Smooth muscle cell (in vitro differentiated cells): ENCODE results near the gene APBB2. TPM values are rescaled to one million over a fixed set of nuclear protein-coding genes. Genes with fewer than 3 reads are reported as not detected.

ENCODE experiments used
- DNase-seq: peaks from one replicate; lab custom pipeline; 2025; ENCODE audit not compliant: unreplicated experiment; lab: John Stamatoyannopoulos, UW
- H2AFZ ChIP-seq: fragments of 200-600 bp; sonication (generic); 2 replicates; pipeline ENCODE4 v1.6.0; 2016; ENCODE audit warnings: antibody characterized with exemption, low read depth, mild to moderate bottlenecking
- H3F3A ChIP-seq: fragments of 200-600 bp; sonication (generic); 2 replicates; pipeline ENCODE4 v1.6.0; 2017; ENCODE audit warnings: antibody characterized with exemption, low read depth
- H3K27ac ChIP-seq: fragments of 200-600 bp; sonication (generic); 2 replicates; pipeline ENCODE4 v1.5.1; 2016; ENCODE audit warnings: low read depth, mild to moderate bottlenecking
- H3K27me3 ChIP-seq: fragments of 200-600 bp; sonication (generic); 2 replicates; pipeline ENCODE4 v1.6.1; 2016; ENCODE audit warnings: low read depth, mild to moderate bottlenecking
- H3K36me3 ChIP-seq: fragments of 200-600 bp; sonication (generic); 2 replicates; pipeline ENCODE4 v1.5.1; 2016; ENCODE audit warnings: low read depth
- H3K4me1 ChIP-seq: fragments of 200-600 bp; sonication (generic); 2 replicates; pipeline ENCODE4 v1.5.1; 2016; ENCODE audit warnings: low read depth
- H3K4me2 ChIP-seq: fragments of 200-600 bp; sonication (generic); 2 replicates; pipeline ENCODE4 v1.6.0; 2016; ENCODE audit warnings: mild to moderate bottlenecking
- H3K4me3 ChIP-seq: fragments of 200-600 bp; sonication (generic); 2 replicates; pipeline ENCODE4 v1.5.1; 2016; ENCODE audit warnings: mild to moderate bottlenecking
- H3K79me2 ChIP-seq: fragments of 200-600 bp; sonication (generic); 2 replicates; pipeline ENCODE4 v1.6.0; 2016; ENCODE audit warnings: low read depth, mild to moderate bottlenecking
- H3K9ac ChIP-seq: fragments of 200-600 bp; sonication (generic); 2 replicates; pipeline ENCODE4 v1.6.0; 2016; ENCODE audit warnings: low read depth
- H3K9me3 ChIP-seq: fragments of 200-600 bp; sonication (generic); replicated peaks from 2 replicates; pipeline ENCODE4 v1.5.1; 2016; ENCODE audit warnings: low read depth
- H4K20me1 ChIP-seq: fragments of 200-600 bp; sonication (generic); 2 replicates; pipeline ENCODE4 v1.6.0; 2016; ENCODE audit warnings: low read depth
- CTCF ChIP-seq: fragments of 200-600 bp; sonication (generic); IDR thresholded peaks from 2 replicates; pipeline ENCODE4 v1.5.1; 2017; ENCODE audit warnings: borderline replicate concordance, mild to moderate bottlenecking, antibody characterized with exemption; ENCODE audit not compliant: insufficient read depth, poor library complexity, severe bottlenecking
- WGBS: methylation state at CpG from one replicate; pipeline ENCODE4 v1.1.7; 2016; ENCODE audit warnings: low lambda C conversion rate; 5-methylcytosine and 5-hydroxymethylcytosine counted together
- polyA plus RNA-seq: library from polyadenylated mRNA; unstranded; fragments of >200 nt; fragmentation: Nextera tagmentation; extraction: Ambion mirVana; gene quantifications from 2 replicates; pipeline ENCODE4 v1.2.1, GENCODE V29; 2016
- total RNA-seq: library from RNA; depleted of rRNA; stranded (reverse); fragments of >200 nt; gene quantifications from 2 replicates; pipeline ENCODE4 v1.2.3, GENCODE V29; 2014

The APBB2 gene
- total and polyA plus RNA-seq, 2 experiments from 2014 or later, result 22.1 to 60.9 TPM

GRCh38 chr4:40840255-40840984 is 373.9 kb downstream of the APBB2 start:
- Histone ChIP-seq H3F3A (no peaks in the 10 kb centered on the region), H3K4me1 (peaks cover 4% of the 10 kb centered on the region), H3K27ac (no peak overlapping the region), H3K9me3 (no peaks in the 10 kb centered on the region), H3K36me3 (no peaks in the 10 kb centered on the region), H3K79me2 (no peaks in the 10 kb centered on the region), H2AFZ (no peak overlapping the region), H4K20me1 (peaks cover 29% of the 10 kb centered on the region), H3K9ac (no peak overlapping the region), H3K27me3 (no peaks in the 10 kb centered on the region), H3K4me3 (no peak overlapping the region), H3K4me2 (no peak overlapping the region)
- no peak for DNase-seq
- no peak for TF ChIP-seq CTCF
- 89% methylated on average over 10 of the region's 10 CpGs for WGBS

GRCh38 chr4:40838742-40839141 is 375.6 kb downstream of the APBB2 start:
- WGBS, result 96% methylated on average over 4 of the region's 4 CpGs
- no peak for DNase-seq
- Histone ChIP-seq H3K4me3 (no peak overlapping the region), H3K27ac (no peak overlapping the region), H3K36me3 (no peaks in the 10 kb centered on the region), H3K9ac (no peak overlapping the region), H3K27me3 (no peaks in the 10 kb centered on the region), H3K79me2 (no peaks in the 10 kb centered on the region), H2AFZ (no peak overlapping the region), H3F3A (no peaks in the 10 kb centered on the region), H3K4me1 (peaks cover 4% of the 10 kb centered on the region), H4K20me1 (peaks cover 20% of the 10 kb centered on the region), H3K9me3 (no peaks in the 10 kb centered on the region), H3K4me2 (no peak overlapping the region)
- no peak for TF ChIP-seq CTCF

- Histone ChIP-seq H3K79me2 (no peaks in the 10 kb centered on the region), H3K27me3 (no peaks in the 10 kb centered on the region), H4K20me1 (peaks cover 12% of the 10 kb centered on the region), H3K36me3 (no peaks in the 10 kb centered on the region), H3K4me1 (peaks cover 4% of the 10 kb centered on the region), H3K9ac (no peak overlapping the region), H2AFZ (no peak overlapping the region), H3K9me3 (no peaks in the 10 kb centered on the region), H3F3A (no peaks in the 10 kb centered on the region), H3K4me2 (no peak overlapping the region), H3K27ac (no peak overlapping the region), H3K4me3 (no peak overlapping the region)
- 93% methylated on average over 16 of the region's 16 CpGs for WGBS
- DNase-seq, result no peak
- TF ChIP-seq CTCF, result no peak
These were observed 377.1 kb downstream of the APBB2 start for GRCh38 chr4:40837094-40837870.
